Smooth muscle cell (in vitro differentiated cells): Measurements from ENCODE around the gene RMDN2. TPM values are rescaled to one million over a fixed set of nuclear protein-coding genes. Genes with fewer than 3 reads are reported as not detected.

Source experiments
- DNase-seq: peaks from one replicate; lab custom pipeline; 2025; ENCODE audit not compliant: unreplicated experiment; lab: John Stamatoyannopoulos, UW
- H2AFZ ChIP-seq: fragments of 200-600 bp; sonication (generic); 2 replicates; pipeline ENCODE4 v1.6.0; 2016; ENCODE audit warnings: antibody characterized with exemption, low read depth, mild to moderate bottlenecking
- H3F3A ChIP-seq: fragments of 200-600 bp; sonication (generic); 2 replicates; pipeline ENCODE4 v1.6.0; 2017; ENCODE audit warnings: antibody characterized with exemption, low read depth
- H3K27ac ChIP-seq: fragments of 200-600 bp; sonication (generic); 2 replicates; pipeline ENCODE4 v1.5.1; 2016; ENCODE audit warnings: low read depth, mild to moderate bottlenecking
- H3K27me3 ChIP-seq: fragments of 200-600 bp; sonication (generic); 2 replicates; pipeline ENCODE4 v1.6.1; 2016; ENCODE audit warnings: low read depth, mild to moderate bottlenecking
- H3K36me3 ChIP-seq: fragments of 200-600 bp; sonication (generic); 2 replicates; pipeline ENCODE4 v1.5.1; 2016; ENCODE audit warnings: low read depth
- H3K4me1 ChIP-seq: fragments of 200-600 bp; sonication (generic); 2 replicates; pipeline ENCODE4 v1.5.1; 2016; ENCODE audit warnings: low read depth
- H3K4me2 ChIP-seq: fragments of 200-600 bp; sonication (generic); 2 replicates; pipeline ENCODE4 v1.6.0; 2016; ENCODE audit warnings: mild to moderate bottlenecking
- H3K4me3 ChIP-seq: fragments of 200-600 bp; sonication (generic); 2 replicates; pipeline ENCODE4 v1.5.1; 2016; ENCODE audit warnings: mild to moderate bottlenecking
- H3K79me2 ChIP-seq: fragments of 200-600 bp; sonication (generic); 2 replicates; pipeline ENCODE4 v1.6.0; 2016; ENCODE audit warnings: low read depth, mild to moderate bottlenecking
- H3K9ac ChIP-seq: fragments of 200-600 bp; sonication (generic); 2 replicates; pipeline ENCODE4 v1.6.0; 2016; ENCODE audit warnings: low read depth
- H3K9me3 ChIP-seq: fragments of 200-600 bp; sonication (generic); replicated peaks from 2 replicates; pipeline ENCODE4 v1.5.1; 2016; ENCODE audit warnings: low read depth
- H4K20me1 ChIP-seq: fragments of 200-600 bp; sonication (generic); 2 replicates; pipeline ENCODE4 v1.6.0; 2016; ENCODE audit warnings: low read depth
- CTCF ChIP-seq: fragments of 200-600 bp; sonication (generic); IDR thresholded peaks from 2 replicates; pipeline ENCODE4 v1.5.1; 2017; ENCODE audit warnings: borderline replicate concordance, mild to moderate bottlenecking, antibody characterized with exemption; ENCODE audit not compliant: insufficient read depth, poor library complexity, severe bottlenecking
- WGBS: methylation state at CpG from one replicate; pipeline ENCODE4 v1.1.7; 2016; ENCODE audit warnings: low lambda C conversion rate; 5-methylcytosine and 5-hydroxymethylcytosine counted together
- polyA plus RNA-seq: library from polyadenylated mRNA; unstranded; fragments of >200 nt; fragmentation: Nextera tagmentation; extraction: Ambion mirVana; gene quantifications from 2 replicates; pipeline ENCODE4 v1.2.1, GENCODE V29; 2016
- total RNA-seq: library from RNA; depleted of rRNA; stranded (reverse); fragments of >200 nt; gene quantifications from 2 replicates; pipeline ENCODE4 v1.2.3, GENCODE V29; 2014

The RMDN2 gene
- total and polyA plus RNA-seq, 2 experiments from 2014 or later = 5.0 to 5.6 TPM

- Histone ChIP-seq H3K4me2 (peak overlapping the region; percentile 69), H3F3A (peaks cover 5% of the 10 kb centered on the region), H4K20me1 (no peaks in the 10 kb centered on the region), H3K9me3 (no peaks in the 10 kb centered on the region), H3K36me3 (no peaks in the 10 kb centered on the region), H2AFZ (no peak overlapping the region), H3K79me2 (no peaks in the 10 kb centered on the region), H3K9ac (no peak overlapping the region), H3K4me3 (no peak overlapping the region), H3K27ac (peak overlapping the region; percentile 27), H3K27me3 (no peaks in the 10 kb centered on the region), H3K4me1 (no peaks in the 10 kb centered on the region)
- WGBS = 86% methylated on average over 3 of the region's 3 CpGs
- no peak for DNase-seq
- TF ChIP-seq CTCF = no peak
These were observed 29.9 kb upstream of the RMDN2 start for GRCh38 chr2:37895140-37895539.

DNA sequence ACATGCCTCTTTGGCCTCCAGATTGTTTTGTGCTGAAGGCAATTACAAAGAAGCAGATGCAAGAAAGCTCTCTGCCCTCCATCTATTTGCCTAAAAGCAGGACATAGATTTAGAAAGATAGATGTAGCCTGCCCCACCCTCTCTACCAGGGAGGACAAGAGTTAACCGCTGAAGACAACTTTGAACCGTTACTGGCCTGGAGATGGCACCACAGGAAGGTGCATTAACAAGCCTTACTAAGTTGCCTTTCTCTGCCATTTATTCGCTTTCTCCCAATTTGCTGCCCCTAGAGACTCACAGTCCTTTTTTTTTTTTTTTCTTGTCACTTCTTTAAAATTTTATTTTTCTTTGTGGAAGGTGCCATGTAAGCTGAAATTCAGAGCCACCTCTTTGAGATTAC, 28.8 kb upstream of the RMDN2 start:
- 53% methylated on average over 3 of the region's 3 CpGs for WGBS
- H3K4me3 ChIP-seq = no peak overlapping the region
- H3K27ac ChIP-seq = no peak overlapping the region
- peaks cover 5% of the 10 kb centered on the region for H3F3A ChIP-seq
- H2AFZ ChIP-seq = no peak overlapping the region
- no peak for DNase-seq
- H4K20me1 ChIP-seq = no peaks in the 10 kb centered on the region
- no peak overlapping the region for H3K4me2 ChIP-seq
- no peaks in the 10 kb centered on the region for H3K9me3 ChIP-seq
- no peaks in the 10 kb centered on the region for H3K79me2 ChIP-seq
- no peaks in the 10 kb centered on the region for H3K4me1 ChIP-seq
- H3K27me3 ChIP-seq = no peaks in the 10 kb centered on the region
- TF ChIP-seq CTCF = no peak
- no peaks in the 10 kb centered on the region for H3K36me3 ChIP-seq
- H3K9ac ChIP-seq = no peak overlapping the region

- Histone ChIP-seq H3K4me2 (no peak overlapping the region), H3K9me3 (no peaks in the 10 kb centered on the region), H3K9ac (no peak overlapping the region), H4K20me1 (no peaks in the 10 kb centered on the region), H3K4me3 (no peak overlapping the region), H2AFZ (no peak overlapping the region), H3F3A (peaks cover 5% of the 10 kb centered on the region), H3K4me1 (no peaks in the 10 kb centered on the region), H3K36me3 (no peaks in the 10 kb centered on the region), H3K79me2 (no peaks in the 10 kb centered on the region), H3K27me3 (no peaks in the 10 kb centered on the region), H3K27ac (no peak overlapping the region)
- DNase-seq = no peak
- TF ChIP-seq CTCF = no peak
- 62% methylated on average over 3 of the region's 3 CpGs for WGBS
These were observed 27.6 kb upstream of the RMDN2 start for GRCh38 chr2:37897511-37897910.

DNA sequence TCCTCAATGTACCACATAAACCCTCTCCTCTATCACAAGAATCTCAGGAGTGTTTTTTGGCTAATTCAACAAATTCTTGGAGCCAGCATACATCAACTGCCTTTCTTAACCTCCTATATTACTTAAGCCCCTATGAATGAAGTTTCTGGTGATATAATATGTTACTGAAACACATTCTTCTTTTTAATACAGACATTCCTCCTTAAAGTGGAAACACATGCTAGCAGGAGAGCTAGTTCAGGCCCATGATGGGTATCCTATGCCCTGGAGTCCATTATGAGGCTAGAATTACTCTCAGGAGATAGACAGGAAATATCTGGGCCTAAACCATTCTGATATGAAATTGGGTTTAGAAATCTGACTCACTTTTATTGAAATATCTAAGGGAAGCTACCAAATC, 26.6 kb upstream of the RMDN2 start:
- Histone ChIP-seq H3K9me3 (no peaks in the 10 kb centered on the region), H3K27ac (no peak overlapping the region), H2AFZ (no peak overlapping the region), H3K9ac (no peak overlapping the region), H3F3A (peaks cover 5% of the 10 kb centered on the region), H3K36me3 (no peaks in the 10 kb centered on the region), H3K4me1 (no peaks in the 10 kb centered on the region), H3K79me2 (no peaks in the 10 kb centered on the region), H3K4me2 (no peak overlapping the region), H3K4me3 (no peak overlapping the region), H3K27me3 (no peaks in the 10 kb centered on the region), H4K20me1 (no peaks in the 10 kb centered on the region)
- DNase-seq = no peak
- TF ChIP-seq CTCF = no peak
